Measurements from ENCODE around the gene GATAD2A. TPM values are rescaled to one million over a fixed set of nuclear protein-coding genes. Genes with fewer than 3 reads are reported as not detected.

Gene GATAD2A
- total RNA-seq, 1 experiment from 2014 or later: 99.6 TPM

- peak within 1 kb of the TSS; percentile 73 to 80 for H3K4me3 ChIP-seq (ENCODE audit: low read depth in 2 of 2, low read length in 2 of 2)
- no peaks in the 10 kb centered on the region for H3K9me3 ChIP-seq (ENCODE audit: control insufficient read depth, insufficient read depth, low read depth, low read length)
- H3K4me1 ChIP-seq (ENCODE audit: control insufficient read depth, insufficient read depth, low read length): no peaks in the 10 kb centered on the region
- H3K27ac ChIP-seq (ENCODE audit: low read length): peak within 1 kb of the TSS; percentile 84
- in situ Hi-C loops (cut with HindIII; ENCODE audit: low pct_unique_long_range_greater_than_20kb, low sequenced_read_pairs) (no loop called here), intact Hi-C loops (cut with micrococcal nuclease; ENCODE audit: unreplicated experiment) (no loop called here)
- DNase-seq (ENCODE audit: low read depth, low spot score): no peak
- BruUV-seq (replicated peaks): no TSS peak
- ChIA-PET CTCF (no interaction called here), POLR2A (no interaction called here)
- ATAC-seq: no peak
- no peaks in the 10 kb centered on the region for H3K27me3 ChIP-seq (ENCODE audit: control insufficient read depth, insufficient read depth, low read length)
- H3K36me3 ChIP-seq (ENCODE audit: control insufficient read depth, insufficient read depth, low read length): 0 out of 2 replicates have a peak, but pooled peaks cover 2% of the 10 kb centered on the region
- TF ChIP-seq REST (IDR thresholded peaks at IDR 0.05; ENCODE audit: insufficient read depth in 1 of 2, low read depth in 2 of 2, low read length in 1 of 2) (no peak), POLR2AphosphoS5 (IDR thresholded peaks at IDR 0.05; ENCODE audit: low read depth, low read length) (no peak), TCF7L2 (IDR thresholded peaks at IDR 0.05; ENCODE audit: low read depth, low read length) (no peak), SIN3A (IDR thresholded peaks at IDR 0.05; ENCODE audit: borderline replicate concordance, insufficient read depth, low read depth, low read length) (no peak)
- TF ChIP-seq, protein P1, sequence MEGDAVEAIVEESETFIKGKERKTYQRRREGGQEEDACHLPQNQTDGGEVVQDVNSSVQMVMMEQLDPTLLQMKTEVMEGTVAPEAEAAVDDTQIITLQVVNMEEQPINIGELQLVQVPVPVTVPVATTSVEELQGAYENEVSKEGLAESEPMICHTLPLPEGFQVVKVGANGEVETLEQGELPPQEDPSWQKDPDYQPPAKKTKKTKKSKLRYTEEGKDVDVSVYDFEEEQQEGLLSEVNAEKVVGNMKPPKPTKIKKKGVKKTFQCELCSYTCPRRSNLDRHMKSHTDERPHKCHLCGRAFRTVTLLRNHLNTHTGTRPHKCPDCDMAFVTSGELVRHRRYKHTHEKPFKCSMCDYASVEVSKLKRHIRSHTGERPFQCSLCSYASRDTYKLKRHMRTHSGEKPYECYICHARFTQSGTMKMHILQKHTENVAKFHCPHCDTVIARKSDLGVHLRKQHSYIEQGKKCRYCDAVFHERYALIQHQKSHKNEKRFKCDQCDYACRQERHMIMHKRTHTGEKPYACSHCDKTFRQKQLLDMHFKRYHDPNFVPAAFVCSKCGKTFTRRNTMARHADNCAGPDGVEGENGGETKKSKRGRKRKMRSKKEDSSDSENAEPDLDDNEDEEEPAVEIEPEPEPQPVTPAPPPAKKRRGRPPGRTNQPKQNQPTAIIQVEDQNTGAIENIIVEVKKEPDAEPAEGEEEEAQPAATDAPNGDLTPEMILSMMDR (IDR thresholded peaks at IDR 0.05): no peak
Observed at GRCh38 chr19:19514881-19515641, 109.6 kb downstream of the GATAD2A start, which contains the start of gene TSSK6. Gene TSSK6, minus strand, starts transcription at chr19:19515548. Its CDS starts 121 bp downstream, at chr19:19515427.

GRCh38 chr19:19515642-19516519 lies 110.4 kb downstream of the GATAD2A start, which contains the start of gene NDUFA13:
Gene NDUFA13, plus strand, starts transcription at chr19:19516225. Its CDS starts 14 bp downstream, at chr19:19516239.
- Histone ChIP-seq H3K36me3 (ENCODE audit: control insufficient read depth, insufficient read depth, low read length) (0 out of 2 replicates have a peak, but pooled peaks cover 2% of the 10 kb centered on the region), H3K27me3 (ENCODE audit: control insufficient read depth, insufficient read depth, low read length) (no peaks in the 10 kb centered on the region), H3K27ac (ENCODE audit: low read length) (peak within 1 kb of the TSS; percentile 84), H3K9me3 (ENCODE audit: control insufficient read depth, insufficient read depth, low read depth, low read length) (no peaks in the 10 kb centered on the region), H3K4me1 (ENCODE audit: control insufficient read depth, insufficient read depth, low read length) (no peaks in the 10 kb centered on the region), H3K4me3 (ENCODE audit: low read depth in 2 of 2, low read length in 2 of 2) (peak within 1 kb of the TSS; percentile 73 to 80)
- in situ Hi-C loops (cut with HindIII; ENCODE audit: low pct_unique_long_range_greater_than_20kb, low sequenced_read_pairs): no loop called here
- peak; percentile 52; the same call in 1 of the 2 replicates for TF ChIP-seq TCF7L2 (IDR thresholded peaks at IDR 0.05; ENCODE audit: low read depth, low read length)
- no peak for TF ChIP-seq REST (IDR thresholded peaks at IDR 0.05; ENCODE audit: insufficient read depth in 1 of 2, low read depth in 2 of 2, low read length in 1 of 2)
- peak; percentile 89 for TF ChIP-seq POLR2AphosphoS5 (IDR thresholded peaks at IDR 0.05; ENCODE audit: low read depth, low read length)
- TF ChIP-seq SIN3A (IDR thresholded peaks at IDR 0.05; ENCODE audit: borderline replicate concordance, insufficient read depth, low read depth, low read length): peak; percentile 78; the same call in 1 of the 2 replicates
- TF ChIP-seq, protein P1 (IDR thresholded peaks at IDR 0.05): no peak
- DNase-seq (ENCODE audit: low read depth, low spot score) (no peak), ATAC-seq (peak; percentile 96)
- BruUV-seq (replicated peaks): TSS peak; percentile 96
- POLR2A ChIA-PET: no interaction called here
- CTCF ChIA-PET: no interaction called here
- intact Hi-C loops (cut with micrococcal nuclease; ENCODE audit: unreplicated experiment): no loop called here

All from Panc1 (cell line).